ENCODE measurements around the gene INHBE.

GRCh38 chr12:57439762-57440266 is 15.3 kb upstream of the INHBE start:
- TF ChIP-seq, protein P1, sequence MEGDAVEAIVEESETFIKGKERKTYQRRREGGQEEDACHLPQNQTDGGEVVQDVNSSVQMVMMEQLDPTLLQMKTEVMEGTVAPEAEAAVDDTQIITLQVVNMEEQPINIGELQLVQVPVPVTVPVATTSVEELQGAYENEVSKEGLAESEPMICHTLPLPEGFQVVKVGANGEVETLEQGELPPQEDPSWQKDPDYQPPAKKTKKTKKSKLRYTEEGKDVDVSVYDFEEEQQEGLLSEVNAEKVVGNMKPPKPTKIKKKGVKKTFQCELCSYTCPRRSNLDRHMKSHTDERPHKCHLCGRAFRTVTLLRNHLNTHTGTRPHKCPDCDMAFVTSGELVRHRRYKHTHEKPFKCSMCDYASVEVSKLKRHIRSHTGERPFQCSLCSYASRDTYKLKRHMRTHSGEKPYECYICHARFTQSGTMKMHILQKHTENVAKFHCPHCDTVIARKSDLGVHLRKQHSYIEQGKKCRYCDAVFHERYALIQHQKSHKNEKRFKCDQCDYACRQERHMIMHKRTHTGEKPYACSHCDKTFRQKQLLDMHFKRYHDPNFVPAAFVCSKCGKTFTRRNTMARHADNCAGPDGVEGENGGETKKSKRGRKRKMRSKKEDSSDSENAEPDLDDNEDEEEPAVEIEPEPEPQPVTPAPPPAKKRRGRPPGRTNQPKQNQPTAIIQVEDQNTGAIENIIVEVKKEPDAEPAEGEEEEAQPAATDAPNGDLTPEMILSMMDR (IDR thresholded peaks at IDR 0.05; ENCODE audit: borderline replicate concordance, extremely low read depth, low read length, poor library complexity, severe bottlenecking): no peak
- TF ChIP-seq EZH2 (IDR thresholded peaks at IDR 0.05; ENCODE audit: borderline replicate concordance, low read depth, low read length, severe bottlenecking): no peak
